ENCODE measurements around the gene CASQ2.

- TF ChIP-seq CTCF (IDR thresholded peaks at IDR 0.05) (no peak), EZH2 (IDR thresholded peaks at IDR 0.05) (no peak), EZH2phosphoT487 (IDR thresholded peaks at IDR 0.05) (no peak)
These were observed 12.8 kb upstream of the CASQ2 start for GRCh38 chr1:115781343-115781742.
